Colonic mucosa (tissue), 4 donors: ENCODE data around the gene SRGAP1. TPM values are rescaled to one million over a fixed set of nuclear protein-coding genes. Genes with fewer than 3 reads are reported as not detected.

Source experiments
- DNase-seq: peaks from one replicate; pipeline ENCODE4 v3.0.0-alpha.2; 2020
- H3K27ac ChIP-seq: fragments of 200-600 bp; one replicate; pipeline ENCODE4 v1.8.0; 2021
- H3K27me3 ChIP-seq: fragments of 200-600 bp; one replicate; pipeline ENCODE4 v1.8.0; 2021
- H3K36me3 ChIP-seq: fragments of 200-600 bp; one replicate; pipeline ENCODE4 v1.8.0; 2021
- H3K4me1 ChIP-seq: fragments of 200-600 bp; one replicate; pipeline ENCODE4 v1.8.0; 2021; ENCODE audit warnings: mild to moderate bottlenecking
- H3K4me3 ChIP-seq: fragments of 200-600 bp; one replicate; pipeline ENCODE4 v1.8.0; 2021
- H3K9ac ChIP-seq, 2 donors: one replicate each; pipeline ENCODE4 v1.7.0; 2013; ENCODE audit warnings: control low read depth in 2 of 2, low read depth in 2 of 2, low read length in 2 of 2
- H3K9me3 ChIP-seq: fragments of 200-600 bp; one replicate; pipeline ENCODE4 v1.8.0; 2021
- CTCF ChIP-seq: fragments of 200-600 bp; IDR thresholded peaks from one replicate; pipeline ENCODE4 v1.8.0; 2022; ENCODE audit warnings: antibody characterized with exemption, mild to moderate bottlenecking
- intact Hi-C: fragments of 100-400 bp; cut with DNase I; formaldehyde crosslinking; loops from one replicate; pipeline ENCODE4 v1.14.1; 2022
- total RNA-seq, 2 donors: library from RNA; stranded (reverse); fragmentation: NEBNext Ultra II Directional in 1 of 2; extraction: Animal tissue kit (Norgen Biotek cat#: 25700) in 1 of 2; gene quantifications; one replicate each; pipeline ENCODE4 v1.2.1, GENCODE V29; 2021
- donor health status: healthy.
- donor health status: DM: no; HTN: no; CAD: no.
- donor health status: DM: no; HTN: no; CAD: no.

The SRGAP1 gene
- total RNA-seq, 2 donors from 2014 or later = 8.7 to 9.8 TPM

GRCh38 chr12:63978519-63978918 lies 134.0 kb downstream of the SRGAP1 start:
- TF ChIP-seq CTCF = no peak
- Histone ChIP-seq H3K4me1 (no peaks in the 10 kb centered on the region), H3K9ac (no peak overlapping the region), H3K27ac (no peak overlapping the region), H3K4me3 (no peak overlapping the region), H3K36me3 (no peaks in the 10 kb centered on the region), H3K27me3 (no peaks in the 10 kb centered on the region), H3K9me3 (no peaks in the 10 kb centered on the region)
- DNase-seq = no peak
- intact Hi-C loops = no loop called here

GRCh38 chr12:63980211-63980610 lies 135.7 kb downstream of the SRGAP1 start:
- H3K4me3 ChIP-seq = no peak overlapping the region
- no peak for DNase-seq
- no peak overlapping the region for H3K9ac ChIP-seq
- H3K27ac ChIP-seq = no peak overlapping the region
- intact Hi-C loops = no loop called here
- no peaks in the 10 kb centered on the region for H3K27me3 ChIP-seq
- no peak for TF ChIP-seq CTCF
- no peaks in the 10 kb centered on the region for H3K4me1 ChIP-seq
- H3K36me3 ChIP-seq = no peaks in the 10 kb centered on the region
- no peaks in the 10 kb centered on the region for H3K9me3 ChIP-seq

- H3K9ac ChIP-seq = no peak overlapping the region
- DNase-seq = no peak
These were observed 136.8 kb downstream of the SRGAP1 start for GRCh38 chr12:63981343-63981742.

GRCh38 chr12:63982604-63983295 lies 138.2 kb downstream of the SRGAP1 start:
- no peaks in the 10 kb centered on the region for H3K4me1 ChIP-seq
- no peak overlapping the region for H3K9ac ChIP-seq
- no peaks in the 10 kb centered on the region for H3K36me3 ChIP-seq
- H3K27ac ChIP-seq = no peak overlapping the region
- no peak for DNase-seq
- intact Hi-C loops = no loop called here
- no peaks in the 10 kb centered on the region for H3K9me3 ChIP-seq
- no peak for TF ChIP-seq CTCF
- H3K4me3 ChIP-seq = no peak overlapping the region
- no peaks in the 10 kb centered on the region for H3K27me3 ChIP-seq

More at GRCh38 chr12:63981343-63981742, 136.8 kb downstream of the SRGAP1 start:
- intact Hi-C loops = no loop called here
- H3K9me3 ChIP-seq = no peaks in the 10 kb centered on the region
- no peak overlapping the region for H3K27ac ChIP-seq
- no peak for TF ChIP-seq CTCF
- H3K4me1 ChIP-seq = no peaks in the 10 kb centered on the region
- no peaks in the 10 kb centered on the region for H3K27me3 ChIP-seq
- H3K36me3 ChIP-seq = no peaks in the 10 kb centered on the region
- no peak overlapping the region for H3K4me3 ChIP-seq

- Histone ChIP-seq H3K27me3 (no peaks in the 10 kb centered on the region), H3K36me3 (no peaks in the 10 kb centered on the region), H3K9me3 (no peaks in the 10 kb centered on the region), H3K4me1 (no peaks in the 10 kb centered on the region), H3K27ac (no peak overlapping the region), H3K4me3 (no peak overlapping the region), H3K9ac (no peak overlapping the region)
- DNase-seq = no peak
- intact Hi-C loops = no loop called here
- no peak for TF ChIP-seq CTCF
These were observed 141.0 kb downstream of the SRGAP1 start for GRCh38 chr12:63985456-63985855.
